ENCODE measurements around the gene SYT1.
"Not testable (repeated sequence)": the region's sequence is repeated elsewhere in the genome, so short reads cannot be mapped to it uniquely, and the experiment has no call there.

Gene SYT1

DNA sequence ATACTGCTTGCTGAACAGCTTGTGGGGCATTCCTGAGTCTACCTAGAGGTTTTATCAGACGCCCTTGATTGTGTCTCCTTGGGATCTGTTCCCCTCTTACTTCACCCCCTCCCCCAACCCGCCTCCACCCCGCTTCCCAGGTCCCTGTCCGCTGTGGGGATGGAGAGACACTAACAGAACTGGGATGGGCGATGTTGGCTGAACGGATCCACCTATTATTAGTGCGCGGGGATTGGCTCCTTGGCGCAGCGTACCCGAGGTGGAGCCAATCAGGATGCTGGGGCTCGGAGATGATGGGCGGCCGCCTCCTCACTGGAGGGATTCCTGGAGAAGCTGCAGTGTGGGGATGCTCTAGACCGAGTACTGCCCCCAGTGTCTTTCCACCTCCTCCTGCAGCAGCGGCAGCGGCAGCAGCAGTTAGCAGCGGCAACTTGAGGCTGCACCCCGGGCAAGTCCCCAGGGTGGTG, at the start of gene SYT1:
TSS of gene SYT1 (plus strand) at position 372 of the 467 bp plus-strand sequence.
- no peak for DNase-seq (ENCODE audit: low read depth in 1 of 2, low spot score in 1 of 2)

DNA sequence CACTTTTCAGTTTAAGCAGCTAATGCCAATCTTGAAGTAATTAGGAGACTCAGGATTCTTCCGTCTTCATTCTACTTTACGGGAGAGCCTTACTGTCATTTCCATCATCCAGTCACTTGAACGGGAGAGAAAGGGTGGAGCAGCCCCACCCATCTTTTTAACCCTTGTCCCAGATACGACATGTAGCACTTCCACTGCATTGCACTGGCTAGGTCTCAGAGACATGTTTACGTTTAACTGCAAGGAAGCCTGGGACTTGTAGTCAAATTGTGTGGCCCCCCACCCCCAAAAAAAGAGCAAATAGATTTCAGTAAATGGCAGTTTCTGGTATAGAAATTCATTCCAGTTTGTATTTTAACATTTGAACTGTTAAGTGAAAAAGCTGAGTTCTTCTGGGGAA, 46.1 kb upstream of the SYT1 start:
- DNase-seq (ENCODE audit: low read depth in 1 of 2, low spot score in 1 of 2) = no peak

DNA sequence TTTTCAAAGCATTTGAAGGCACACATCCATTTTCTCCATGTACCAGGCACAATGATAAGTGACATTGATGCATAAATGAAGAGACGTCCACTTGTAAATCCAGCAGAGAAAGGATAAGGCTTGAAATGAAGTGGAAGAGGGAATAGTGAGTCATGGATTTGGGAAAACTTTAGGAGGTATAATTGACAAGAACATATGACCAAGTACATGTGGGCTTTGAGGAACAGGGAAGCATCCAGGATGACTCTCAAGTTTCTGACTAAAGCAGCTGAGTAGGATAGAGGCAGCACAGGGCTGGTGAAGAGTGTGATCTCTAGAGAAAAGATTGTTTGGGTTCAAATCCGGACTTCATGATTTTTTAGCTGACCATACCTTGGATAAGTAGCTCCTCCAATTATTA, 43.6 kb upstream of the SYT1 start:
- no peak for DNase-seq (ENCODE audit: low read depth in 1 of 2, low spot score in 1 of 2)

DNA sequence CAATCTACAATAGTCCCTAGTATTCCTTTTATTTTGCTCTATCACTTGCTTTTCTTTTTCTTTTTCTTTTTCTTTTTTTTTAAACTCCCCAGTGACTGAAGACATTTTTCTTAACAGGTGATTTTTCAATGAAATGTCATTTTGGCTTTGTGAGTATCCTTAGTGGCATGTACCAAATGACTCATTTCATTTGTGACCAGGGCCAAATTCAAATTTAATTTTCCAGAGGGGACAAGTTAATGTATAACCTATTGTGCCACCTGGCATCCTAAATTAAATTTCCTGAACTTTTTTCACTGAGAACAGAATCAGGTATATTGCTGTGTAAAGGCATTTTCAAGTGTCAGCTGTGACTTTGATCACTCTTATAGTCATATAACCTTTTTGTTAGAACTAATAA, 39.7 kb upstream of the SYT1 start:
- no peak for DNase-seq (ENCODE audit: low read depth in 1 of 2, low spot score in 1 of 2)

DNA sequence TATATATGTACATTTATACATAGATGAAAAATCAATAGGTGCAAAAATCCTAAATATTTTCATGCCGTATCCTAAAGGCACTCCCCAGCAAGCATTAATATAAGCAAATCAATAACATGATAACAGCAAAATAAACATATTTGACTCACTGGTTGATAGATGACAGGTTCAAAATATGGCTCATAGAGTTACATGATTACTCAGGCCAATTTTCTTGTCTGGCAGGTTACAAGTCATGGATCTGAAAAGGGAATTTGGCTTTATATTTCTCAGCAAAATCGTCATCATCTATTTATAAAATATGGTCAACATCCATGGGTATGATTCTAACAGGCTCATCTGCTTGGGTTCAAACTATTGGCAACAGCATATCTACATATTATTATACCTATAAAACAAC, 34.9 kb upstream of the SYT1 start:
- DNase-seq (ENCODE audit: low read depth in 1 of 2, low spot score in 1 of 2) = no peak

DNA sequence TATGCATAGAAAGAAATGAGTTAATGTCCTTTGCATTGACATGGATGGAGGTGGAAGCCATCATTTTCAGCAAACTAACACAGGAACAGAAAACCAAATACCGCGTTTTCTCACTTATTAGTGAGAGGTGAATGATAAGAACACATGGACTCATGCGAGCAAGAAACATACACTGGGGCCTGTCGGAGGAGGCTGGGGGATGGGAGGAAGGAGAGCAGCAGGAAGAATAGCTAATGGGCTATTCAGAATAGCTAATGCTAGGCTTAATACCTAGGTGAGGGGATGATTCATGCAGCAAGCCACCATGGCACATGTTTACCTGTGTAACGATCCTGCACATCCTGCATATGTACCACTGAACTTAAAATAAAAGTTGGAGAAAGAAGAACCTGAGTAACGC, 29.1 kb upstream of the SYT1 start:
- DNase-seq (ENCODE audit: low read depth in 1 of 2, low spot score in 1 of 2) = no peak

DNA sequence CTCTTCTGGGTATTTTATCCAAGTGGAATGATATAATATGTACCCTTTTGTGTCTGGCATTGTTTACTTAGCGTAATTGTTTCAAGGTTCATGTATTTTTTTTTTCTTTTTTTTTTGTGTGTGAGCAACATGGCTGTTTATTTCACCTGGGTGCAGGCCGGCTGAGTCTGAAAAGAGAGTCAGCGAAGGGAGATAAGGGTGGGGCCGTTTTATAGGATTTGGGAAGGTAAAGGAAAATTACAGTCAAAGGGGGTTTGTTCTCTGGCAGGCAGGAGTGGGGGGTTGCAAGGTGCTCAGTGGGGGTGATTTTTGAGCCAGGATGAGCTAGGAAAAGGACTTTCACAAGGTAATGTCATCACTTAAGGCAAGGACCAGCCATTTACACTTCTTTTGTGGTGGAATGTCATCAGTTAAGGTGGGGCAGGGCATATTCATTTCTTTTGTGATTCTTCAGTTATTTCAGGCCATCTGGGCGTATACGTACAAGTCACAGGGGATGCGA, 24.0 kb upstream of the SYT1 start:
- not testable (repeated sequence) for DNase-seq (ENCODE audit: low read depth in 1 of 2, low spot score in 1 of 2)

DNA sequence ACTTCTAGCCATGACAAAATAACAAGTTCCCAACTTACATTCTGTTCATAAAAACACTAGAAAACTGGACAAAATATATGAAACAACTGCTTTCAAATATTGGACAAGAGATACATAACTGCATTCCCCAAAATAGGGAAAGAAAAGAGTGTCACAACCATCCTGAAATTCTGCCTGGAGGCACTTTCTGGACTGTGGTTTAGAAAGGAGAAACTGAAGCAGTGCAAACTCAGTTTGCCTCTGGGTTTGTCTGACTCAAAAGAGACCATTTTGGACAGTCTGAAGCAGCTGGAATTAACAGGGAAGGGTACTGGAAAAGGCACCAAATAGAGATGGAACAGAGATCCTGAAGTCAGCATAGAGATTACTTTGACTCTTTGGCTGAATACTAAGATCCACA, 11.3 kb upstream of the SYT1 start:
- no peak for DNase-seq (ENCODE audit: low read depth in 1 of 2, low spot score in 1 of 2)

DNA sequence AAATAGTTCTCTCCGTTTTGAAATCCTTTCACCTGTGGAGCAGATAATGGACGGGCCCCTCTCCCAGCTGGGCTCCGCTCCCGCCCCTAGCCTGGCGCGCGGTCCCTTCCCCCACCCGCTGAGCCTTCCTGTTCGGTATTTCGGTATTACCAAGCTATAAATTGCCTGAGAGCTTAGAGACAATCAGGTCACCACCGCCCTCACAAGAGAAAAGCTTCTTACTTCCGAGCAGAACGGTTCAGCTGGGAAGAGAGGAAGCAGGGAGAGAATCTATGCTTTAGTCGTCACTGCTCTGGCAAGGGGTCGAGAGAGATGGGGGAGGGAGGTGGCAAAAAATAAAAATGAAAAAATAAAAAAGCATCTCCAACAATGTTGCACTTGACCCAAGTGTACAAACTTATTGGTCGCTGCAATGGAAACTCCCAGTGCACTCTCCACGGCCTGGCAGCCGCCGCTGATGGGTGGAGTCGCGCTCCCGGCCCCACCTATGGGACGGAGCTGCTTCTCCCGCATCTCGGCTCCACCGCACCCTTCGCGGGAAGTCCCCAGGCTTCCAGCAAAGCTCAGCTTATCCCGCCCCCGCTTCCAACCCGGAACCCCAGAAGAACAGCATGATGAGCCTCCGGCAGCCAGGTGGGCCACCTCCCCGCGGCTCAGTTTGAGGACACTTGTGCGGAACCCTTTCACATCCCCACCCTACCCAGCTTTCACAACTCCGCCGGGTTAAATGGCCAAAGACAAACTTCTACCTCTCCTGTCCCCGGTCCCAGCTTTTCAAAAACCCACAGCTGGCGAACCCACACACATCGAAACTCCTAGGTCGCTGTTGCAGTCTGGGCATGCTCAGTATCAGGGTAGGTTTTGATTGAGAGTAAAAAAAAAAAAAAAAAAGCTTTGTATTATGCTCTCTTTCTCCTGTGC, 832 bp upstream of the SYT1 start:
- no peak for DNase-seq (ENCODE audit: low read depth in 1 of 2, low spot score in 1 of 2)

DNA sequence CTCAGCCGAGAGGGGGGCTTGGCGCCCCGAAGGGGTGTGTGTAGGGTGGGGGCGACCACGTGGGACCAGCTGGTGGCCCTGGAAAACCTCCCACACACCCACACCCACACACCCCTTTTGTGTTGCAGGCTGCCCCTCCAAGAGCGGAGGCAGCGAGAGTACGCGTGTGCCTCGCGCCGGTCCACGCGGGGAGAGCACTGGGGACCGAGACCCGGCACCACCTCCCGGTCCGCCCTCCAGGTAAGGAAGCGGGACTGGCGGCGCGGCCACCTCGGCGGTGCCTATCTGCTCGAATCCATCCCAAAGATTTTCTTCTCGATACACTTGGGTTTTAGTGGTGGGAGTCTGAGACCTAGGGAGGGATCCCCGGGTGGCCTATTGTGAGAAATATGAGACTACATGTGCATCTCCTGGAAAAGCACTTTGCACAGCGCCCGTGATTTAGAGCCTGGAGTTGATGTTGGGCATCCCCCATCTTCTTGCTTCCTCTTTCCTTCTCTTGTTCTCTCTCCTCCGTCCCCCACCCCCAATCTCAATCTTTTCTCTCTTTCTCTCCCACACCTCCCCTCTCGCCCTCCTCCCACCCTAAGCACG, 393 bp downstream of the SYT1 start:
- DNase-seq (ENCODE audit: low read depth in 1 of 2, low spot score in 1 of 2) = no peak

DNA sequence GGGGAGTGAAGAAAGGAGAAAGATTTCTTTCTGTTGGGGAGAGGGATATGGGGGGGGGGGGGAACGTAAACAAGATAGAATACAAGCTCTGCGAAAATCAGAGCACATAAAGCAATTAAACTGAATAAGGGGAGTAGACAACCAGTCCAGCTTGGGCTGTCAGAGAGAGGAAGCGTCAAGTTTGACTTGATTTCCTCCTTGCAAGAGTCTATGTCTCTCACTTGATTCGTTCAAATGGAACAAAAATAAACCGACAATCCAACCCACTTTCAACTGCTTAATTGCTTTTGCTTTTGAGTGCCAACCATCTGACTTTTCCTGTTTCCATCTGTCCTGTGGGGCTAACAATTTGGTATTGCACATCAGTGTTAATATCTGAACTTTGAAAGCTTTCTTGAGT, 942 bp downstream of the SYT1 start:
- DNase-seq (ENCODE audit: low read depth in 1 of 2, low spot score in 1 of 2) = no peak

DNA sequence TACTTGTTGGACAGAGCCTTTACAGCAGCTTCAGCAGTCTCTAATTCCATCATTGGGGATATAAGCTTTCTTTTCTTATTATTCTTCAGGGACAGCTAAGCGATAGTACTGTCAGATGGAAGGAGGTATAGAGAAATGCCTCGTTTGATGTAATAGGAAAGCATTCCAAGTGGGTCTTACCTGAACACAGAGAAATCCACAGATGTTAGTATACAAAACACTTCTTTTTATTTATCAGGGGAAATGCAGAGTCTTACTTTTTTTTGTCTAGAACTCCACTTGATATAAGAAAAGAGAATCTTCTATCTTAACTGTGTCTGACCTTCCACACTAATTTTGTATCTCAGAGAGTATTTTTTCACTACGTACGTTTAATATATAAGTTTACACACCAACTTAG, 1.9 kb downstream of the SYT1 start:
- no peak for DNase-seq (ENCODE audit: low read depth in 1 of 2, low spot score in 1 of 2)

DNA sequence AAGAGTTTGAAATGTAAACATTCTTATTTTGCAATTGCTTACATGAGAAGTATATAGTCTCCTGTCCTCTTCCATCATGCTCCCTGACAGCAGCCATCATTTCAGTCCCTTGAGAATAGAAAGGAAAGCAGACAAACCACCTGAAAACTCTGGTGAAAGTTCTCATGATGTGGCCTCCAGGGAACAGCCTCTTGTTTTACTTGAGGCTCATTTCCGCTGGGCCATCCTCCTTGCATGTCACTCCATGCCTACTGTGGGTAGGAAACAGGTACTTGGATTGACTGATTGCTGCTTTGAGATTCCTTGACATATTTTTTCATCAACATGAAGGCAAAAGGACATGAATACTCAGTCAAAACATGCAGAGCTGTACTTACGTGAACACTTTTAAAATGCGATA, 6.0 kb downstream of the SYT1 start:
- no peak for DNase-seq (ENCODE audit: low read depth in 1 of 2, low spot score in 1 of 2)

DNA sequence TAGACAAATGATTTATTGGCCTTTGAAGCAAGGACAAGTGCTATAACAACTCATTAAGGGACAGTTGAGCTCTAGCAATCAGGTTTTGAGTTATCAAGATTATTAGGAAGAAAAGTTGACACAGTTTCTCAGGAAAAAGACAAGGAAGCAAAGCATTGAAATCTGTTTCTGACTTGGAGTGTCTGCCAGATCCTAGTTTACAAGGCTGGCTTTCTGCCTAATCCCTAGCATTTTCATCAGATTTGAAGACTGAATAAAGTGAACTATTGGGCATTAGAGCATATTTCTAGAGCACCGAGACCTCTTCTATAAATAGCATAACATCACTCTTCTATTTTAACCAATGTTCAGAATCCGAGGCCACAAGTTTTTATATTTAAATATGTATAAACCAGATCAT, 7.0 kb downstream of the SYT1 start:
- no peak for DNase-seq (ENCODE audit: low read depth in 1 of 2, low spot score in 1 of 2)

DNA sequence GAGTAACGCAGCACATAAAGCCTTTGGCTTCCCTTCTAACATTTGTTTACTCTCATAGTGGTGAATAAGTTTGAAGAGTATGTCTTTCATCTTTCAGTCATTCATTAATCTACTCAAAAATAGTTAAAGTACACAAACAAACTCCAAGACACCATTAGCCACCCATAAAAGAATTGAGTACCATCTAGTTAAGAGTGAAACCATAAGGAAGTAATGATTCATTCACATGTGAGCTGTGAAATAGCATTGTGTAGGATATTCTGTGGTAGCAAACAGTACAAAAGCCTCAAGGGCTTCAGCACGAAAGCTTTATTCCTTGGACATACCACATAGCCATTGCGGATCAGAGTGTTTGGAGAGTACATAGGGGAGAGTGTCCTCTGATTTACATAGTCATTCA, 13.9 kb downstream of the SYT1 start:
- no peak for DNase-seq (ENCODE audit: low read depth in 1 of 2, low spot score in 1 of 2)

DNA sequence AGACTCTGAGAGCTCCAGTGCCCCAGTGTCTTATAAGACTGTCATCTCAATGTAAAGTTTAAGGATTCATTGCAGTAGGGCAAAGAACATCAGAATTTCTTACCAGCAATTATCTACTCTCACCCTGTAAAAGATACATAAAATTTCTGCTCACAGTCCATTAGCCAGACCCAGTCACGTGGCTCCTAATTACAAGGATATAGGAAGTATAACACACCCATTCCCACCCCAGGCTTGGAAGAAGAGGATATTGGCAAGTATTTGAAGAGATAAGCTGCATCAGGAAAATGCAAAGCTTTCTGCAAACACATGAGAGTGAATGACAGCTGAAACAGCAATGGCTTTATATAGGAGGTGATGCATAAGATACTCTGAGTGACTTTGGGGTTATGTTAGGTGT, 14.3 kb downstream of the SYT1 start:
- DNase-seq (ENCODE audit: low read depth in 1 of 2, low spot score in 1 of 2) = no peak

DNA sequence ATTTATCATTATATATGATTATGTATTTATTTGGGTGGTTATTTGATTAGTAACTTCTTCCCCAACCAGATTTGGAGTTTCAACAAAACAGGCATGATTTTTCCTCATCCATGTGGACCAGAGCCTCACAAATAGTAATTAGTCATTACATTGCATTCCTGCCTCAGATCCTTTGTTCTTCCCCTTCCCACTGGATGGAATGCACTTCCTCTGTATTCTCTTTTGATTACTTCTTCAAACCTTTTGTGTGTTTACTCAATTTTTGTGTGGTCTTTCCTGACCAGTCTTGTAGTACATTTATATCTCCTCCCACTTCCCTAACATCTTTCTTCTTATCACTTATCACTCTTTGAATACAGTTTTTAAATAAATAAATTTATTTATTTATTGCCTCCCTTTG, 15.5 kb downstream of the SYT1 start:
- no peak for DNase-seq (ENCODE audit: low read depth in 1 of 2, low spot score in 1 of 2)

DNA sequence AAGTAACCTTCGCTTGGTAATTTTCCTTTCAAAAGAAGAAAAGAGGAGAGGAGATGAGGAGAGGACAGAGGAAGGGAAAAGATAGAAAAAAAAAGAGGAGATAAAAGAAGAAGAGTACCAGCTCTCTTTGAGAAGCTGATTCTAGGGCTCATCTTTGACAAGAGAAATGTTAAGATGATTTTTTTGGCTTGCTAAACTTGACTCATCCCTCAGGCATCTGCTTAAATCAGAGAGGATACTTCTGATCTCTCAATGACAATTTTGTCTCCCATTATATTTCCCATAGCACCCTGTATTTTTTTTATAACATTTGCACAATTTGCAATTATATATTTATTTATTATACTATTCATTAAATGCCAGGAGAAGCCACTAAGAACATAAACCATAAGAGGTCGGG, 17.1 kb downstream of the SYT1 start:
- no peak for DNase-seq (ENCODE audit: low read depth in 1 of 2, low spot score in 1 of 2)

DNA sequence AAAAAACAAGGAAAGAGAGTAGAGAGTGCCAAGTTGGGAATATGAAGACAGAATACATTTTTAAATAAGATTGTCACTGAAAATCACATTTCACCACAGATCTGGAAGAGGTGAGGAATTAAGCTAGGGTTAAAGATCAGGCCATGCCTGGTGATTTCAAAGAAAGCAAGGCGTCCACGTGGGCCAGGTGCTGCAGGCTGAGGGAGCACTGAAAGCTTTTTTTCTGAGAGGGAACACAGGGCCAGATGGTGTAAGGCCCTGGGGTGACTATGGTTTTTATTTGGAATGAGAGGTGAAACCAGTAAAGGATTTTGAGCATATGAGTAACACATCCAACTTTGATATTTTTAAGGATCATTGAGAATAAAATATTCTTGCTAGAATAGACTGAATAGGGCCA, 20.9 kb downstream of the SYT1 start:
- DNase-seq (ENCODE audit: low read depth in 1 of 2, low spot score in 1 of 2) = no peak

DNA sequence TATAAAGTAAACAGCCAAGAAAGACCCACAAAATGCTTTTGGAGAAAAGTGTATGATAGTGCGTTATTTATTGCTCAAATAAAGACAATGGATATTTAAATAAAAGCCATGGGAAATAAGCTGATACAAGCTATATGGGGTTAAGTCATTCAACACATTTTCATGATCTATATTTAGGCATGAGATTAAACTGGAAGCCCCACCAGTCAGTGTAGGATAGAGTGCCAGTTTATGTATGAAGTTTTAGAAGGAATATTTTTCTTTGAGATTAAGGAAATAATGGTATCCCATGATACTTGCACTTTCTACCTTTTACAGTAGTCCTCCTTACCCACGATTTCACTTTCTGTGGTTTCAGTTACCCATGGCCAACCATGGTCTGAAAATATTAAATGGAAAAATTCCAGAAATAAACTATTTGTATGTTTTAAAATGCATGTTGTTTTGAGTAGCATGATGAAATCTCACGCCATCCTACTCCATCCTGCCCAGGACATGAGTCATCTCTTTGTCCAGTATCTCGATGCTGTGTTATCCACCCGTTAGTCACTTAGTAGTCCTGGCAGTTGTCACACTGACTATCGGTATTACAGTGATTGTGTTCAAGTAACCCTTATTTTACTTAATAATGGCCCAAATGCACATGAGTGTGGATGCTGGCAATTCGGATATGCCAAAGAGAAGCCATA, 22.3 kb downstream of the SYT1 start:
- no peak for DNase-seq (ENCODE audit: low read depth in 1 of 2, low spot score in 1 of 2)

DNA sequence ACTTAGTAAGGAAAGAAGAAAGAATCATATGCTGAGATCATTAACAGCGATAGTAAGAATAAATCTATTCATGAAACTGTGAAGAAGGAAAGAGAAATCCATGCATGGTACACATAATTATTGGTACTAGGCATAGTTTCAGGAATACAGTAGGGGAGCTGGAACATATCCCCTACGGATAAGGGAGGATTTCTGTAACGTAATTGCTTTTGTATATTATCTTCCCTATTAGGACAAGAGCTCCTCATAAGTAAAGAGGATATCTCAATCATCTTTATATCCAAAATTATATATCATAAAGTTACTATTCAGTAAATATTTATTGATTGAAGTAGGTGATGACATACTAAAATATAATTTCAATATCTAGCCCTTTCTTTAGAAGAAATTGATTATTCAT, 22.9 kb downstream of the SYT1 start:
- no peak for DNase-seq (ENCODE audit: low read depth in 1 of 2, low spot score in 1 of 2)

DNA sequence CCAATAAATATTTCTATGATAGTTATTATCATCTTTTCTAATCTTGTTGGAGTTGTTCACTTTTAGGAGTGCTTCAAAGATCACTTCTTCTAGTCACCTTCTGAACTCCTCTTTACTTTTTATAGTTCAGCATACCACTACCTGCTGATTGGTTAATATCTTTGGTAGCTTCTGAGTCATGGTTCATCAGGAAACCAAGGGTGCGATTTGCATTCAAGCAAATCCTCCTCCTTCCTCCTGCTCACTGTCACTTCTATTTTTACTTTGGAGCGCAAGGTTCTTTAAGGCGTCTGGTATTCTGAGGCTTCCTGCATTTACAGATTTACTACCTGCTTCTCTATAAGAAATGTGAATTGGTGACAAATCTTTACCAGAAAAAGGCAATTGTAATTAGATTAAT, 24.0 kb downstream of the SYT1 start:
- no peak for DNase-seq (ENCODE audit: low read depth in 1 of 2, low spot score in 1 of 2)

Data from activated T-helper 1 cell treated with anti-CD3 and anti-CD28 coated beads, Interleukin-2, amount 50 U/mL, for 16 hours (primary cell).